Neural crest cell (in vitro differentiated cells): ENCODE results near the gene TRPM3. TPM values are rescaled to one million over a fixed set of nuclear protein-coding genes. Genes with fewer than 3 reads are reported as not detected.

ENCODE experiments used
- DNase-seq: peaks from one replicate; pipeline ENCODE4 v3.0.0; 2021; ENCODE audit warnings: low read depth, mixed read lengths, low spot score
- H3K27ac Mint-ChIP-seq: one replicate; pipeline ENCODE4 v1.8.0; 2021; ENCODE audit warnings: mild to moderate bottlenecking, mixed read lengths; ENCODE audit not compliant: unreplicated experiment
- H3K27me3 Mint-ChIP-seq: 2 replicates; pipeline ENCODE4 v1.8.0; 2021; ENCODE audit warnings: low read depth, mild to moderate bottlenecking, mixed read lengths
- H3K36me3 Mint-ChIP-seq: 2 replicates; pipeline ENCODE4 v1.8.0; 2021; ENCODE audit warnings: low read depth, mild to moderate bottlenecking, mixed read lengths
- H3K4me1 Mint-ChIP-seq: 2 replicates; pipeline ENCODE4 v1.8.0; 2021; ENCODE audit warnings: mixed read lengths
- H3K4me3 Mint-ChIP-seq: one replicate; pipeline ENCODE4 v1.8.0; 2021; ENCODE audit warnings: mild to moderate bottlenecking, mixed read lengths
- H3K9me3 Mint-ChIP-seq: 2 replicates; pipeline ENCODE4 v1.8.0; 2021; ENCODE audit warnings: mixed read lengths
- total RNA-seq: library from RNA; stranded (reverse); gene quantifications from 2 replicates; pipeline ENCODE4 v1.2.1, GENCODE V29; 2021
- TF ChIP-seq, protein P1 (sequence below): fragments of 200-600 bp; sonication (generic); conservative IDR thresholded peaks from 2 replicates; pipeline ENCODE4 v1.5.0; 2021; ENCODE audit warnings: antibody characterized with exemption, mild to moderate bottlenecking

The TRPM3 gene
- total RNA-seq, 1 donor from 2014 or later = 1.4 TPM

DNA sequence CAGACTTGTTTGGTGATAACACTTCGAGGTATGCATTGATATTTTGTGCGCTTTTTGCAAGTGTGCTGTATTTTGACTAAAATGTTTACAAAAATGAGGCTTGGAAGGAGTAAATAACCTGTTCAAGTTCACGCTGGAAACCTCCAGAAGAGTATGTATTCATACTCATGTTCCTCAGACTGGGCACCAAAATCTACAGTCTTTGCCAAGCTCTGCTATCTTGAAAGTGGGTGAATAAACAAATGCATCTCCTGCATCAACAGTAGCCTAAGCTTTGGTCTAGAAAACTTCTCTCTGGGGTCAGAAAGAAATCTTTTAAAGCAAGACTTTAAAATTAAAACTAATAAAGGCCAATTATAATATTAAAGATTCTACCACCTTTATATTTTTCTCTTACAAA lies 157.9 kb downstream of the TRPM3 start:
- no peaks in the 10 kb centered on the region for H3K36me3 Mint-ChIP-seq
- H3K4me3 Mint-ChIP-seq = no peak overlapping the region
- DNase-seq = no peak
- peaks cover 2% of the 10 kb centered on the region for H3K9me3 Mint-ChIP-seq
- no peaks in the 10 kb centered on the region for H3K27me3 Mint-ChIP-seq
- TF ChIP-seq, protein P1, sequence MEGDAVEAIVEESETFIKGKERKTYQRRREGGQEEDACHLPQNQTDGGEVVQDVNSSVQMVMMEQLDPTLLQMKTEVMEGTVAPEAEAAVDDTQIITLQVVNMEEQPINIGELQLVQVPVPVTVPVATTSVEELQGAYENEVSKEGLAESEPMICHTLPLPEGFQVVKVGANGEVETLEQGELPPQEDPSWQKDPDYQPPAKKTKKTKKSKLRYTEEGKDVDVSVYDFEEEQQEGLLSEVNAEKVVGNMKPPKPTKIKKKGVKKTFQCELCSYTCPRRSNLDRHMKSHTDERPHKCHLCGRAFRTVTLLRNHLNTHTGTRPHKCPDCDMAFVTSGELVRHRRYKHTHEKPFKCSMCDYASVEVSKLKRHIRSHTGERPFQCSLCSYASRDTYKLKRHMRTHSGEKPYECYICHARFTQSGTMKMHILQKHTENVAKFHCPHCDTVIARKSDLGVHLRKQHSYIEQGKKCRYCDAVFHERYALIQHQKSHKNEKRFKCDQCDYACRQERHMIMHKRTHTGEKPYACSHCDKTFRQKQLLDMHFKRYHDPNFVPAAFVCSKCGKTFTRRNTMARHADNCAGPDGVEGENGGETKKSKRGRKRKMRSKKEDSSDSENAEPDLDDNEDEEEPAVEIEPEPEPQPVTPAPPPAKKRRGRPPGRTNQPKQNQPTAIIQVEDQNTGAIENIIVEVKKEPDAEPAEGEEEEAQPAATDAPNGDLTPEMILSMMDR = no peak
- no peak overlapping the region for H3K27ac Mint-ChIP-seq
- H3K4me1 Mint-ChIP-seq = no peaks in the 10 kb centered on the region

GRCh38 chr9:70962761-70963440 lies 158.5 kb downstream of the TRPM3 start:
- TF ChIP-seq, protein P1 = no peak
- no peak overlapping the region for H3K27ac Mint-ChIP-seq
- no peaks in the 10 kb centered on the region for H3K27me3 Mint-ChIP-seq
- no peaks in the 10 kb centered on the region for H3K36me3 Mint-ChIP-seq
- no peak for DNase-seq
- peaks cover 2% of the 10 kb centered on the region for H3K9me3 Mint-ChIP-seq
- no peaks in the 10 kb centered on the region for H3K4me1 Mint-ChIP-seq
- H3K4me3 Mint-ChIP-seq = no peak overlapping the region

DNA sequence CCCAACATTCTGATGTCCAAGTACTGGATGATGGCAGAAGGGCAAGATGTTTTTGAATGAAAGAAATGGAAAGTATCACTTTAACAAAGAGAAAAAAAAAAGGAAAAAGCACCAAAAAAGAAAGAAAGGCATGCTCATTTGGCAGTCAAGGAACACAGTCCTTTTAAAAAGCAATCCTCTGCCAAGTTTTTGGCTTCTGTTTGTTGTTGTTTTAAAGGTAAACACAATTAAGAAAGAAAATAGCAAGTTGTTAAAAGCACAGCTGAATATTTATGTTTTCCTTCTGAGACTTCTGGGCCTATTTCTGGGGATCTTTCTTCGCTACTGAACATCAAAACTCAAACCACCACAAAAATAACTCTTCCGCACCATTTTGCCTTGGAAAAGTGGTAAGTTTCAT lies 162.1 kb downstream of the TRPM3 start:
- Mint-ChIP-seq H3K4me1 (no peaks in the 10 kb centered on the region), H3K27me3 (no peaks in the 10 kb centered on the region), H3K27ac (no peak overlapping the region), H3K4me3 (no peak overlapping the region), H3K36me3 (no peaks in the 10 kb centered on the region), H3K9me3 (no peaks in the 10 kb centered on the region)
- TF ChIP-seq, protein P1 = no peak
- DNase-seq = no peak

DNA sequence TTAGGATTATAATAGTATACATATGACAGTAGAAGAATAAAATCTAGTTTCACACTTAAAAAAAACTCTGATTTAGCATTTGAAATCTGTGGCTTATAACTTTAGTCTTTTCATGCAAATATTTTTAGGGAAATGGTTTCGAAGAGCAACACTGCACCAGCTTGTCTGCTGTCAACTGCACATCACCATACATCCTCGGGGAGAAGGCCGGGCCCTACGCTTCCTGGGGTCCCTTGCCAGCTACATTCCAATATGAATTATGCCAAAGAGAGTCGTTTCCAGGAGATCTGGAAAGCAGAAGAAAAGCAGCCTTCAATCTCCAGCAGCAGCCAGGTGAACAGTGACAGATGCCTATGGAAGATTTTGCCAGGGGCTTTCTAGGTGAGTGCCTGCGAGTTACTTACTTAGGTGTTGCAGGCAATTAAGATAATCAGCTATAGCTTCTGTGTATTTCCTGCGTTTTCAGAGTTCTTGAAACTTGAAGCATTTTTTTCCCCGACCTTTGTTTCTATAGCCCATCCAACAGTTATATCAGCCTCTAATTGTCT lies 166.8 kb downstream of the TRPM3 start:
- TF ChIP-seq, protein P1 = no peak
- peaks cover 5% of the 10 kb centered on the region for H3K4me1 Mint-ChIP-seq
- no peak overlapping the region for H3K27ac Mint-ChIP-seq
- no peak for DNase-seq
- H3K9me3 Mint-ChIP-seq = no peaks in the 10 kb centered on the region
- no peak overlapping the region for H3K4me3 Mint-ChIP-seq
- no peaks in the 10 kb centered on the region for H3K36me3 Mint-ChIP-seq
- no peaks in the 10 kb centered on the region for H3K27me3 Mint-ChIP-seq

DNA sequence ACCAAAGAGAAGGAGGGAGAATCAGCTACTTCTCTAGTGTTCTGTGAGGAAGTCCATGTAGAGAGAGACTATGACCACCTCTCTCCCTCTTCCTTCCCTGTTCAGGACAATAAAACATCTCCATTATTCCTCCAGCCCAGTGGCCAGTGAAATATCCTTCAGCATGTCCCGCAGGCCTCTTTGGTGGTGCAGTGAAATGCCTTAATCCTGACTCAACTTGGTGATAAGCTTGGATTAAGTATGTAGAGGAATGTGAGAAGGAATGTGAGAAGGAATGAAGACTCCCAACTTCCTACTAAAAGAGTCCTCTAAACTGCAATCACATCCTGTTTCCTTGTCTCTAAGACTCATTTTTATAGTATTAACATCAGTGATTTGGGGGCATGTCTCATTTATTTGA lies 167.3 kb downstream of the TRPM3 start:
- H3K9me3 Mint-ChIP-seq = no peaks in the 10 kb centered on the region
- H3K36me3 Mint-ChIP-seq = no peaks in the 10 kb centered on the region
- H3K27me3 Mint-ChIP-seq = no peaks in the 10 kb centered on the region
- TF ChIP-seq, protein P1 = no peak
- H3K27ac Mint-ChIP-seq = no peak overlapping the region
- no peak overlapping the region for H3K4me3 Mint-ChIP-seq
- DNase-seq = no peak
- H3K4me1 Mint-ChIP-seq = peaks cover 5% of the 10 kb centered on the region
